Neural progenitor cell (in vitro differentiated cells): ENCODE data around the gene MAP7D2. TPM values are rescaled to one million over a fixed set of nuclear protein-coding genes. Genes with fewer than 3 reads are reported as not detected.
A peak's percentile ranks its signal among the peaks of the same experiment; 100 is the strongest.

ENCODE experiments used
- DNase-seq: peaks from one replicate; pipeline ENCODE4 v3.0.0-alpha.2; 2016; ENCODE audit warnings: low spot score
- H2AFZ ChIP-seq: fragments of 200-600 bp; sonication (generic); replicated peaks from 2 replicates; pipeline ENCODE4 v1.6.1; 2016; ENCODE audit warnings: antibody characterized with exemption
- H3F3A ChIP-seq: fragments of 200-600 bp; sonication (generic); 2 replicates; pipeline ENCODE4 v1.6.1; 2016; ENCODE audit warnings: antibody characterized with exemption, low read depth
- H3K27ac ChIP-seq: fragments of 200-600 bp; sonication (generic); 2 replicates; pipeline ENCODE4 v1.5.1; 2016; ENCODE audit warnings: mild to moderate bottlenecking
- H3K27me3 ChIP-seq: fragments of 200-600 bp; sonication (generic); 2 replicates; pipeline ENCODE4 v1.6.1; 2016; ENCODE audit warnings: mild to moderate bottlenecking, moderate library complexity
- H3K36me3 ChIP-seq: fragments of 200-600 bp; sonication (generic); 2 replicates; pipeline ENCODE4 v1.5.1; 2016
- H3K4me1 ChIP-seq: fragments of 200-600 bp; sonication (generic); 2 replicates; pipeline ENCODE4 v1.6.1; 2016; ENCODE audit warnings: mixed run types
- H3K4me2 ChIP-seq: fragments of 200-600 bp; sonication (generic); 2 replicates; pipeline ENCODE4 v1.6.1; 2016
- H3K4me3 ChIP-seq: fragments of 200-600 bp; sonication (generic); 2 replicates; pipeline ENCODE4 v1.5.1; 2016
- H3K79me2 ChIP-seq: fragments of 200-600 bp; sonication (generic); 2 replicates; pipeline ENCODE4 v1.6.1; 2016; ENCODE audit warnings: low read depth
- H3K9ac ChIP-seq: fragments of 200-600 bp; sonication (generic); 2 replicates; pipeline ENCODE4 v1.6.1; 2016
- H3K9me3 ChIP-seq: fragments of 200-600 bp; sonication (generic); 2 replicates; pipeline ENCODE4 v1.5.1; 2016; ENCODE audit warnings: low read depth
- H4K20me1 ChIP-seq: fragments of 200-600 bp; sonication (generic); 2 replicates; pipeline ENCODE4 v1.6.1; 2016; ENCODE audit warnings: low read depth
- H3K27ac Mint-ChIP-seq: 3 replicates; pipeline ENCODE4 v1.8.0; 2021; ENCODE audit warnings: mixed read lengths
- H3K27me3 Mint-ChIP-seq: 2 replicates; pipeline ENCODE4 v1.8.0; 2022; ENCODE audit warnings: low read depth, mild to moderate bottlenecking, inconsistent platforms, moderate library complexity, mixed read lengths; ENCODE audit not compliant: insufficient read depth
- H3K36me3 Mint-ChIP-seq: 3 replicates; pipeline ENCODE4 v1.8.0; 2021; ENCODE audit warnings: mixed read lengths
- H3K4me1 Mint-ChIP-seq: 3 replicates; pipeline ENCODE4 v1.8.0; 2021; ENCODE audit warnings: mixed read lengths
- H3K4me3 Mint-ChIP-seq: 3 replicates; pipeline ENCODE4 v1.8.0; 2021; ENCODE audit warnings: mild to moderate bottlenecking, moderate library complexity, mixed read lengths
- H3K9me3 Mint-ChIP-seq: 3 replicates; pipeline ENCODE4 v1.8.0; 2020; ENCODE audit warnings: mixed read lengths
- CTCF ChIP-seq: fragments of 200-600 bp; sonication (generic); IDR thresholded peaks from 2 replicates; pipeline ENCODE4 v1.5.1; 2017; ENCODE audit warnings: antibody characterized with exemption, mild to moderate bottlenecking
- EZH2 ChIP-seq: fragments of 200-600 bp; sonication (generic); IDR thresholded peaks from 2 replicates; pipeline ENCODE4 v1.6.1; 2017; ENCODE audit warnings: antibody characterized with exemption, mild to moderate bottlenecking, moderate library complexity
- EZH2phosphoT487 ChIP-seq: fragments of 200-600 bp; sonication (generic); IDR thresholded peaks from 2 replicates; pipeline ENCODE4 v1.6.1; 2017; ENCODE audit warnings: antibody characterized with exemption
- total RNA-seq: library from RNA; depleted of rRNA; stranded (reverse); fragments of >200 nt; gene quantifications from 2 replicates; pipeline ENCODE4 v1.2.3, GENCODE V29; 2015; ENCODE audit warnings: low replicate concordance

MAP7D2 gene
- total RNA-seq, 1 donor from 2014 or later, result 2.6 TPM

- Mint-ChIP-seq H3K9me3 (peaks cover 11% of the 10 kb centered on the region), H3K36me3 (no peaks in the 10 kb centered on the region), H3K4me3 (no peak overlapping the region), H3K27me3 (no peaks in the 10 kb centered on the region), H3K27ac (no peak overlapping the region), H3K4me1 (no peaks in the 10 kb centered on the region)
- Histone ChIP-seq H3K79me2 (no peaks in the 10 kb centered on the region), H3K36me3 (no peaks in the 10 kb centered on the region), H3K4me1 (no peaks in the 10 kb centered on the region), H2AFZ (no peak overlapping the region), H3K4me3 (no peak overlapping the region), H3K4me2 (no peak overlapping the region), H4K20me1 (no peaks in the 10 kb centered on the region), H3K27ac (no peak overlapping the region), H3F3A (no peaks in the 10 kb centered on the region), H3K9me3 (peaks cover 6% of the 10 kb centered on the region), H3K27me3 (no peaks in the 10 kb centered on the region), H3K9ac (no peak overlapping the region)
- no peak for TF ChIP-seq CTCF
- TF ChIP-seq EZH2phosphoT487, result no peak
- TF ChIP-seq EZH2, result no peak
- peak; percentile 11 for DNase-seq
Observed at GRCh38 chrX:20011608-20012007, 105.1 kb downstream of the MAP7D2 start.

GRCh38 chrX:20007962-20008622 is 108.6 kb downstream of the MAP7D2 start:
- peaks cover 5% of the 10 kb centered on the region for H3K9me3 Mint-ChIP-seq
- H3K36me3 ChIP-seq, result no peaks in the 10 kb centered on the region

GRCh38 chrX:20005883-20006282 is 110.8 kb downstream of the MAP7D2 start:
- no peaks in the 10 kb centered on the region for H4K20me1 ChIP-seq
- Mint-ChIP-seq H3K4me1 (peaks cover 3% of the 10 kb centered on the region), H3K4me3 (no peak overlapping the region), H3K27me3 (no peaks in the 10 kb centered on the region), H3K36me3 (no peaks in the 10 kb centered on the region), H3K27ac (no peak overlapping the region), H3K9me3 (peaks cover 3% of the 10 kb centered on the region)
- no peak overlapping the region for H3K9ac ChIP-seq
- no peaks in the 10 kb centered on the region for H3F3A ChIP-seq
- no peaks in the 10 kb centered on the region for H3K36me3 ChIP-seq
- H3K27me3 ChIP-seq, result no peaks in the 10 kb centered on the region
- peaks cover 6% of the 10 kb centered on the region for H3K4me1 ChIP-seq
- H3K27ac ChIP-seq, result no peak overlapping the region
- no peak overlapping the region for H3K4me3 ChIP-seq
- no peak overlapping the region for H3K4me2 ChIP-seq
- TF ChIP-seq EZH2, result no peak
- no peak for TF ChIP-seq CTCF
- TF ChIP-seq EZH2phosphoT487, result no peak
- H3K9me3 ChIP-seq, result no peaks in the 10 kb centered on the region
- no peak for DNase-seq
- no peaks in the 10 kb centered on the region for H3K79me2 ChIP-seq
- H2AFZ ChIP-seq, result no peak overlapping the region

More at GRCh38 chrX:20007962-20008622, 108.6 kb downstream of the MAP7D2 start:
- Histone ChIP-seq H3K4me1 (no peaks in the 10 kb centered on the region), H3K4me3 (no peak overlapping the region), H3K79me2 (no peaks in the 10 kb centered on the region), H3K27me3 (no peaks in the 10 kb centered on the region), H2AFZ (no peak overlapping the region), H3K9ac (no peak overlapping the region), H3K4me2 (no peak overlapping the region), H3K9me3 (no peaks in the 10 kb centered on the region), H3K27ac (no peak overlapping the region), H3F3A (no peaks in the 10 kb centered on the region), H4K20me1 (no peaks in the 10 kb centered on the region)
- TF ChIP-seq EZH2phosphoT487, result no peak
- TF ChIP-seq CTCF, result no peak
- no peak for TF ChIP-seq EZH2
- no peak for DNase-seq
- no peak overlapping the region for H3K27ac Mint-ChIP-seq
- no peak overlapping the region for H3K4me3 Mint-ChIP-seq
- no peaks in the 10 kb centered on the region for H3K36me3 Mint-ChIP-seq
- no peaks in the 10 kb centered on the region for H3K4me1 Mint-ChIP-seq
- no peaks in the 10 kb centered on the region for H3K27me3 Mint-ChIP-seq
